ENCODE measurements around the gene CBY2.

Gene CBY2

GRCh38 chr13:45705918-45706317 lies 3.8 kb downstream of the CBY2 start:
- no peak for TF ChIP-seq JUND (IDR thresholded peaks at IDR 0.05; ENCODE audit: low read depth)
- in situ Hi-C loops (cut with HindIII; ENCODE audit: low pct_unique_long_range_greater_than_20kb, low sequenced_read_pairs), result no loop called here
- no peak for DNase-seq (ENCODE audit: low read depth in 1 of 2, low spot score in 1 of 2)

GRCh38 chr13:45707516-45708100 lies 5.5 kb downstream of the CBY2 start:
- TF ChIP-seq JUND (IDR thresholded peaks at IDR 0.05; ENCODE audit: low read depth), result no peak
- no peak for DNase-seq (ENCODE audit: low read depth in 1 of 2, low spot score in 1 of 2)
- in situ Hi-C loops (cut with HindIII; ENCODE audit: low pct_unique_long_range_greater_than_20kb, low sequenced_read_pairs), result no loop called here

GRCh38 chr13:45711951-45712350 lies 9.8 kb downstream of the CBY2 start:
- DNase-seq (ENCODE audit: low read depth in 1 of 2, low spot score in 1 of 2), result no peak
- TF ChIP-seq JUND (IDR thresholded peaks at IDR 0.05; ENCODE audit: low read depth), result no peak
- in situ Hi-C loops (cut with HindIII; ENCODE audit: low pct_unique_long_range_greater_than_20kb, low sequenced_read_pairs), result no loop called here

- no peak for TF ChIP-seq JUND (IDR thresholded peaks at IDR 0.05; ENCODE audit: low read depth)
- no peak for DNase-seq (ENCODE audit: low read depth in 1 of 2, low spot score in 1 of 2)
- in situ Hi-C loops (cut with HindIII; ENCODE audit: low pct_unique_long_range_greater_than_20kb, low sequenced_read_pairs), result no loop called here
Observed at GRCh38 chr13:45713106-45713690, 11.1 kb downstream of the CBY2 start.

- in situ Hi-C loops (cut with HindIII; ENCODE audit: low pct_unique_long_range_greater_than_20kb, low sequenced_read_pairs), result no loop called here
- TF ChIP-seq JUND (IDR thresholded peaks at IDR 0.05; ENCODE audit: low read depth), result no peak
- no peak for DNase-seq (ENCODE audit: low read depth in 1 of 2, low spot score in 1 of 2)
Observed at GRCh38 chr13:45713721-45714120, 11.6 kb downstream of the CBY2 start.

GRCh38 chr13:45714170-45714569 lies 12.1 kb downstream of the CBY2 start:
- no peak for DNase-seq (ENCODE audit: low read depth in 1 of 2, low spot score in 1 of 2)
- no peak for TF ChIP-seq JUND (IDR thresholded peaks at IDR 0.05; ENCODE audit: low read depth)
- in situ Hi-C loops (cut with HindIII; ENCODE audit: low pct_unique_long_range_greater_than_20kb, low sequenced_read_pairs), result no loop called here

- in situ Hi-C loops (cut with HindIII; ENCODE audit: low pct_unique_long_range_greater_than_20kb, low sequenced_read_pairs), result no loop called here
- DNase-seq (ENCODE audit: low read depth in 1 of 2, low spot score in 1 of 2), result no peak
- TF ChIP-seq JUND (IDR thresholded peaks at IDR 0.05; ENCODE audit: low read depth), result no peak
Observed at GRCh38 chr13:45715351-45715750, 13.2 kb downstream of the CBY2 start.

- DNase-seq (ENCODE audit: low read depth in 1 of 2, low spot score in 1 of 2), result no peak
- in situ Hi-C loops (cut with HindIII; ENCODE audit: low pct_unique_long_range_greater_than_20kb, low sequenced_read_pairs), result no loop called here
- no peak for TF ChIP-seq JUND (IDR thresholded peaks at IDR 0.05; ENCODE audit: low read depth)
Observed at GRCh38 chr13:45717349-45717748, 15.2 kb downstream of the CBY2 start.

- DNase-seq (ENCODE audit: low read depth in 1 of 2, low spot score in 1 of 2), result peak in 1 of 2 experiments; percentile 27
- in situ Hi-C loops (cut with HindIII; ENCODE audit: low pct_unique_long_range_greater_than_20kb, low sequenced_read_pairs), result no loop called here
- TF ChIP-seq JUND (IDR thresholded peaks at IDR 0.05; ENCODE audit: low read depth), result no peak
Observed at GRCh38 chr13:45718063-45718462, 15.9 kb downstream of the CBY2 start.

- DNase-seq (ENCODE audit: low read depth in 1 of 2, low spot score in 1 of 2), result peak in 1 of 2 experiments; percentile 12
- TF ChIP-seq JUND (IDR thresholded peaks at IDR 0.05; ENCODE audit: low read depth), result no peak
- in situ Hi-C loops (cut with HindIII; ENCODE audit: low pct_unique_long_range_greater_than_20kb, low sequenced_read_pairs), result no loop called here
Observed at GRCh38 chr13:45718992-45719391, 16.9 kb downstream of the CBY2 start.

- in situ Hi-C loops (cut with HindIII; ENCODE audit: low pct_unique_long_range_greater_than_20kb, low sequenced_read_pairs), result no loop called here
- DNase-seq (ENCODE audit: low read depth in 1 of 2, low spot score in 1 of 2), result no peak
Observed at GRCh38 chr13:45721203-45721731, 19.1 kb downstream of the CBY2 start.

GRCh38 chr13:45723798-45724197 lies 21.7 kb downstream of the CBY2 start:
- in situ Hi-C loops (cut with HindIII; ENCODE audit: low pct_unique_long_range_greater_than_20kb, low sequenced_read_pairs), result no loop called here
- TF ChIP-seq JUND (IDR thresholded peaks at IDR 0.05; ENCODE audit: low read depth), result no peak
- no peak for DNase-seq (ENCODE audit: low read depth in 1 of 2, low spot score in 1 of 2)

More at GRCh38 chr13:45721203-45721731, 19.1 kb downstream of the CBY2 start:
- no peak for TF ChIP-seq JUND (IDR thresholded peaks at IDR 0.05; ENCODE audit: low read depth)

GRCh38 chr13:45728759-45729158 lies 26.6 kb downstream of the CBY2 start:
- in situ Hi-C loops (cut with HindIII; ENCODE audit: low pct_unique_long_range_greater_than_20kb, low sequenced_read_pairs), result no loop called here
- no peak for TF ChIP-seq JUND (IDR thresholded peaks at IDR 0.05; ENCODE audit: low read depth)
- peak in 1 of 2 experiments; percentile 21 for DNase-seq (ENCODE audit: low read depth in 1 of 2, low spot score in 1 of 2)
